Endothelial cell of umbilical vein (primary cell): ENCODE data around the gene PRUNE1.

Experiments used
- EZH2 ChIP-seq: IDR thresholded peaks from 2 replicates; pipeline ENCODE4 v1.6.1; 2012; ENCODE audit warnings: borderline replicate concordance, low read depth, mild to moderate bottlenecking, moderate library complexity, low read length, inconsistent platforms; ENCODE audit not compliant: severe bottlenecking
- POLR2A ChIP-seq: IDR thresholded peaks from 2 replicates; pipeline ENCODE4 v1.6.1; 2012; ENCODE audit warnings: low read depth, mild to moderate bottlenecking, control low read depth, low read length
- TF ChIP-seq, protein P1 (sequence below), 2 donors: IDR thresholded peaks; 1 replicate in 1 of 2; 2 replicates in 1 of 2; pipeline ENCODE4 v1.5.1; 2011; ENCODE audit warnings: low read length in 2 of 2, mild to moderate bottlenecking in 2 of 2, moderate library complexity in 2 of 2, control low read depth in 1 of 2, inconsistent platforms in 1 of 2, low read depth in 1 of 2; ENCODE audit not compliant: insufficient read depth in 1 of 2; ENCODE audit errors: extremely low read depth in 1 of 2

- TF ChIP-seq POLR2A = no peak
- TF ChIP-seq, protein P1, sequence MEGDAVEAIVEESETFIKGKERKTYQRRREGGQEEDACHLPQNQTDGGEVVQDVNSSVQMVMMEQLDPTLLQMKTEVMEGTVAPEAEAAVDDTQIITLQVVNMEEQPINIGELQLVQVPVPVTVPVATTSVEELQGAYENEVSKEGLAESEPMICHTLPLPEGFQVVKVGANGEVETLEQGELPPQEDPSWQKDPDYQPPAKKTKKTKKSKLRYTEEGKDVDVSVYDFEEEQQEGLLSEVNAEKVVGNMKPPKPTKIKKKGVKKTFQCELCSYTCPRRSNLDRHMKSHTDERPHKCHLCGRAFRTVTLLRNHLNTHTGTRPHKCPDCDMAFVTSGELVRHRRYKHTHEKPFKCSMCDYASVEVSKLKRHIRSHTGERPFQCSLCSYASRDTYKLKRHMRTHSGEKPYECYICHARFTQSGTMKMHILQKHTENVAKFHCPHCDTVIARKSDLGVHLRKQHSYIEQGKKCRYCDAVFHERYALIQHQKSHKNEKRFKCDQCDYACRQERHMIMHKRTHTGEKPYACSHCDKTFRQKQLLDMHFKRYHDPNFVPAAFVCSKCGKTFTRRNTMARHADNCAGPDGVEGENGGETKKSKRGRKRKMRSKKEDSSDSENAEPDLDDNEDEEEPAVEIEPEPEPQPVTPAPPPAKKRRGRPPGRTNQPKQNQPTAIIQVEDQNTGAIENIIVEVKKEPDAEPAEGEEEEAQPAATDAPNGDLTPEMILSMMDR (IDR thresholded peaks at IDR 0.05; ENCODE audit: extremely low read depth in 1 of 2, insufficient read depth in 1 of 2, low read depth in 1 of 2, low read length in 2 of 2) = no peak
- no peak for TF ChIP-seq EZH2
Measured at GRCh38 chr1:151072224-151072623, 64.0 kb downstream of the PRUNE1 start.
